Activated CD8-positive, alpha-beta T cell treated with anti-CD3 and anti-CD28 coated beads for 36 hours (primary cell): ENCODE measurements around the gene SECTM1. TPM values are rescaled to one million over a fixed set of nuclear protein-coding genes. Genes with fewer than 3 reads are reported as not detected.
"Not testable (repeated sequence)": the region's sequence is repeated elsewhere in the genome, so short reads cannot be mapped to it uniquely, and the experiment has no call there.

Experiments
- ATAC-seq: fragments of 200-7000 bp; cut with Tn5 transposase; one replicate; pipeline ENCODE4 v1.10.0; 2021; ENCODE audit warnings: mild to moderate bottlenecking, moderate library complexity
- CTCF ChIA-PET: fragments of 350-600 bp; sonication (Branson Sonifier 250); formaldehyde crosslinking; loops from one replicate; lab custom pipeline; 2021; ENCODE audit warnings: antibody characterized with exemption; lab: Charles Lee
- POLR2A ChIA-PET: fragments of 350-600 bp; sonication (Branson Sonifier 250); formaldehyde crosslinking; loops from one replicate; lab custom pipeline; 2021; ENCODE audit warnings: antibody characterized with exemption; lab: Charles Lee
- DNase-seq: peaks from one replicate; pipeline ENCODE4 v3.0.0-alpha.2; 2020
- H3K27ac Mint-ChIP-seq: one replicate; pipeline ENCODE4 v1.8.0; 2021; ENCODE audit warnings: mild to moderate bottlenecking, mixed read lengths
- H3K27me3 Mint-ChIP-seq: one replicate; pipeline ENCODE4 v1.8.0; 2021; ENCODE audit warnings: mixed read lengths
- H3K36me3 Mint-ChIP-seq: one replicate; pipeline ENCODE4 v1.8.0; 2021; ENCODE audit warnings: low read depth, mixed read lengths
- H3K4me1 Mint-ChIP-seq: one replicate; pipeline ENCODE4 v1.8.0; 2021; ENCODE audit warnings: low read depth, mixed read lengths
- H3K4me3 Mint-ChIP-seq: one replicate; pipeline ENCODE4 v1.8.0; 2021; ENCODE audit warnings: mild to moderate bottlenecking, moderate library complexity, mixed read lengths
- H3K9me3 Mint-ChIP-seq: one replicate; pipeline ENCODE4 v1.8.0; 2021; ENCODE audit warnings: mixed read lengths
- intact Hi-C: fragments of 100-400 bp; cut with micrococcal nuclease; formaldehyde crosslinking; loops from one replicate; pipeline ENCODE4 v1.10.0; 2022
- total RNA-seq, 2 experiments: library from RNA; stranded (reverse); gene quantifications; one replicate each; pipeline ENCODE4 v1.2.3, GENCODE V29; 2021
- TF ChIP-seq, protein P1 (sequence below): fragments of 200-600 bp; IDR thresholded peaks from one replicate; pipeline ENCODE4 v1.8.0; 2022; ENCODE audit warnings: antibody characterized with exemption, mild to moderate bottlenecking

The SECTM1 gene
- total RNA-seq, 2 experiments from 2014 or later = 0.45 to 0.50 TPM

GRCh38 chr17:82374626-82375331, 41.2 kb upstream of the SECTM1 start:
- TF ChIP-seq, protein P1, sequence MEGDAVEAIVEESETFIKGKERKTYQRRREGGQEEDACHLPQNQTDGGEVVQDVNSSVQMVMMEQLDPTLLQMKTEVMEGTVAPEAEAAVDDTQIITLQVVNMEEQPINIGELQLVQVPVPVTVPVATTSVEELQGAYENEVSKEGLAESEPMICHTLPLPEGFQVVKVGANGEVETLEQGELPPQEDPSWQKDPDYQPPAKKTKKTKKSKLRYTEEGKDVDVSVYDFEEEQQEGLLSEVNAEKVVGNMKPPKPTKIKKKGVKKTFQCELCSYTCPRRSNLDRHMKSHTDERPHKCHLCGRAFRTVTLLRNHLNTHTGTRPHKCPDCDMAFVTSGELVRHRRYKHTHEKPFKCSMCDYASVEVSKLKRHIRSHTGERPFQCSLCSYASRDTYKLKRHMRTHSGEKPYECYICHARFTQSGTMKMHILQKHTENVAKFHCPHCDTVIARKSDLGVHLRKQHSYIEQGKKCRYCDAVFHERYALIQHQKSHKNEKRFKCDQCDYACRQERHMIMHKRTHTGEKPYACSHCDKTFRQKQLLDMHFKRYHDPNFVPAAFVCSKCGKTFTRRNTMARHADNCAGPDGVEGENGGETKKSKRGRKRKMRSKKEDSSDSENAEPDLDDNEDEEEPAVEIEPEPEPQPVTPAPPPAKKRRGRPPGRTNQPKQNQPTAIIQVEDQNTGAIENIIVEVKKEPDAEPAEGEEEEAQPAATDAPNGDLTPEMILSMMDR = no peak
- ChIA-PET POLR2A (no interaction called here), CTCF (no interaction called here)
- ATAC-seq = no peak
- Mint-ChIP-seq H3K27ac (no peak overlapping the region), H3K4me1 (peaks cover 18% of the 10 kb centered on the region), H3K9me3 (no peaks in the 10 kb centered on the region), H3K4me3 (no peak overlapping the region), H3K36me3 (no peaks in the 10 kb centered on the region), H3K27me3 (peaks cover 35% of the 10 kb centered on the region)
- no peak for DNase-seq
- intact Hi-C loops = no loop called here

DNA sequence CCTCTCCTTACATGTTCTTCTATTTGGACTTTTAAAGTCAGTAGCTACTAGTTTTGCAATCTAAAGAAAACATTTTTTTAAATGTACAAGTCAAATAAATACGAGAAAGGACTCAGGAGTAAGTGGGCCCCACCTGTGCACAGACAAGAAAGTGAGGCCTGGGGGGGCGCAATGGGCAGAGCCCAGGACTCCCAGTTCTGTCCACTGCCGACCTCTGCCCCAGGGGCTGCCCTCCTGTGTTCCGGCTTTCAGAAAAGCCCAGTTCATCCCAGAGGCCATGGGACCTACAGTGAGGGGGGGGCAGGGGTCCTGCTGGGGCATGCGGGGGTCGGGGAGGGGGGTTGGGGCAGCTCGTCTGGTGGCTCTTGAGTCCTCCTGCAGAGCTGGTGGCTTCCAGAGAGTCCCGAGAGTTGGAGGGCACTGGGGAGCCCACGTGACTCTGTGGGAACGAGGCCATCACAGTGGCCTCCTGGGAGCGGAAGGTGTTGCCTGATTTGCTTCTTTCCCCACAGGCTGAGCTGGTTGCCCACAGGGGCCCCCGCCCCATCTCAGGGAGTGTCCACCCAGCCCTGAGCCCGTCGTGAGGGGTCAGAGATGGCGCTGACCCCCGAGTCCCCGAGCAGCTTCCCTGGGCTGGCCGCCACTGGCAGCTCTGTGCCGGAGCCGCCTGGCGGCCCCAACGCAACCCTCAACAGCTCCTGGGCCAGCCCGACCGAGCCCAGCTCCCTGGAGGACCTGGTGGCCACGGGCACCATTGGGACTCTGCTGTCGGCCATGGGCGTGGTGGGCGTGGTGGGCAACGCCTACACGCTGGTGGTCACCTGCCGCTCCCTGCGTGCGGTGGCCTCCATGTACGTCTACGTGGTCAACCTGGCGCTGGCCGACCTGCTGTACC, 40.4 kb upstream of the SECTM1 start:
- Mint-ChIP-seq H3K27ac (no peak overlapping the region), H3K4me3 (no peak overlapping the region), H3K36me3 (no peaks in the 10 kb centered on the region), H3K9me3 (no peaks in the 10 kb centered on the region), H3K4me1 (peaks cover 18% of the 10 kb centered on the region), H3K27me3 (peaks cover 34% of the 10 kb centered on the region)
- TF ChIP-seq, protein P1 = no peak
- no peak for ATAC-seq
- CTCF ChIA-PET = interaction anchor here (0.6 kb wide), 1 partner anchor 40 kb away, joined by 3 read pairs; no protein-coding TSS in a partner anchor
- no peak for DNase-seq
- intact Hi-C loops = no loop called here
- POLR2A ChIA-PET = interaction anchor here (0.9 kb wide), 1 partner anchor 12 kb away, joined by 3 read pairs; no protein-coding TSS in a partner anchor

GRCh38 chr17:82373072-82373452, 39.5 kb upstream of the SECTM1 start:
- H3K27me3 Mint-ChIP-seq = peaks cover 32% of the 10 kb centered on the region
- ChIA-PET POLR2A (interaction anchor here (0.6 to 1.1 kb wide), 3 partner anchors 11 to 44 kb away, joined by 3 read pairs; no protein-coding TSS in a partner anchor), CTCF (interaction anchor here (0.6 kb wide), 1 partner anchor 41 kb away, joined by 3 read pairs; no protein-coding TSS in a partner anchor)
- peak overlapping the region; percentile 14 for H3K4me3 Mint-ChIP-seq
- H3K9me3 Mint-ChIP-seq, DNase-seq, intact Hi-C loops, ATAC-seq, H3K27ac Mint-ChIP-seq, H3K36me3 Mint-ChIP-seq: not testable (repeated sequence)
- peaks cover 18% of the 10 kb centered on the region for H3K4me1 Mint-ChIP-seq

DNA sequence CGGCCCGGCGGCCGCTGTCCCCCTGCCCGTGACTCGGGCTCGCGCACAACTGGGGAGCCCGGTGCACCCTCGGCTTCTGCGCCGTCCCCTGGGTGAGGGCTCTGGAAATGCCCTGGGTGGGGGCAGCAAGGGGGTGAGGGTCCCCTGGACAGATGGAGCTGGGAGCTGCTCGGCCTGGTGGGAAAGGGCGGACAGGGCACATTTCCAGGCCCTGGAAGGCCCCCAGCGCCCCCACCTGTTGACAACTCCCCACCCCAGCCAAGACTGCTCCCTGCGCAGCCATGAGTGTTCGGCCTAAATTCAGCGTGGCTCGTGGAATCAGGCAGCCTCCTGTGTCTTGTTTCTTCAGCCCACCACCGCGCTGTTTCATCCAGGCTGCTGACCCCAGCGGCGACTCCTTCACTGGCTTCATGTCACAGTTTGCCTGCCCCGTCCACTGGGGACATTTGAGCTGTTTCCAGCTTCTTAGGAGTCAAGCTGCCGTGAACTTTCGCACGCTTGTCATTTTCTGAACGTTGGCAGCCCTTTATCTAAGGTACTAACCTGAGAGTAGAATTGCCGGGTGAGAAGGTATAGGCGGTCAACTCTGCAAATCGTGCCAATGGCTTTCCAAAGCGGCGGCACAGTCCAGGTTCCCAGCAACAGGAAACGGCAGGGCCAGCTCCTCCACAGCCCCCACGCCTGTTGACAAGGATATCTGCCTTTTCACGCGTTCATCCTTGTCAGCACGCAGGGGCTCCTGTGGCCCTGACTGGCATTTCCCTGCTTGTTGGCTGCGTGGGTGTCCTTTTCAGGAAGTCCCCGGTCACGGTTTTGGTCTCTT, 38.9 kb upstream of the SECTM1 start:
- Mint-ChIP-seq H3K4me3 (peak overlapping the region; percentile 14), H3K27me3 (peaks cover 35% of the 10 kb centered on the region), H3K4me1 (peaks cover 18% of the 10 kb centered on the region), H3K9me3 (no peaks in the 10 kb centered on the region), H3K27ac (no peak overlapping the region), H3K36me3 (no peaks in the 10 kb centered on the region)
- intact Hi-C loops = no loop called here
- peak; percentile 33 for DNase-seq
- POLR2A ChIA-PET = interaction anchor here (0.6 to 1.1 kb wide), 4 partner anchors 9 to 45 kb away, joined by 3 read pairs; no protein-coding TSS in a partner anchor
- CTCF ChIA-PET = no interaction called here
- ATAC-seq = no peak
- TF ChIP-seq, protein P1 = no peak
